HG03558 (cell line): ENCODE data around the gene SULT1B1.
"Not testable (repeated sequence)": the region's sequence is repeated elsewhere in the genome, so short reads cannot be mapped to it uniquely, and the experiment has no call there.

Source experiments
- ATAC-seq: cut with Tn5 transposase; IDR thresholded peaks from one replicate; pipeline ENCODE4 v1.9.1; 2021; ENCODE audit warnings: moderate number of reproducible peaks; ENCODE audit not compliant: unreplicated experiment; ENCODE audit errors: extremely low read depth

Gene SULT1B1

DNA sequence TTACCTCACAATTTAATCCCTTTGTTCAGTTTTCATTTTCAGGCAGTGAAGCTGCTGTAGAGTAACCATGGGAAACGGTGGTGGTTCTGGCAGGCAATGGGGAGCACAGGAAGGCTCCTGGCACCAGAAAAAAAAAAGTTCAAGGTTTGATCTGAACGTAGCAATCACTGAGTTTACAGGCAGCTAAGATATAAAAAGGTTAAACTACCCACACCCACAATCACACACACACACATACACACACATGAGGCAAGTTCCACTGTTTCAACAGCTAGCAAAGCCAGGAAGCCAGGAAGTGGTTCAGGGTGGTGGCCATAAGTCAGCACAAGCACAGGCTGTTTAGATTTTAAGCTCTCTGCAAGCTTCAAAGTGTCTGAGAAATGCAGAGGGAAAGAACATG, at the start of gene SULT1B1:
TSS of gene SULT1B1 (minus strand) at position 166 of the 400 bp plus-strand sequence. CDS start 5,403 bp downstream, outside the sequence.
- ATAC-seq = no peak

DNA sequence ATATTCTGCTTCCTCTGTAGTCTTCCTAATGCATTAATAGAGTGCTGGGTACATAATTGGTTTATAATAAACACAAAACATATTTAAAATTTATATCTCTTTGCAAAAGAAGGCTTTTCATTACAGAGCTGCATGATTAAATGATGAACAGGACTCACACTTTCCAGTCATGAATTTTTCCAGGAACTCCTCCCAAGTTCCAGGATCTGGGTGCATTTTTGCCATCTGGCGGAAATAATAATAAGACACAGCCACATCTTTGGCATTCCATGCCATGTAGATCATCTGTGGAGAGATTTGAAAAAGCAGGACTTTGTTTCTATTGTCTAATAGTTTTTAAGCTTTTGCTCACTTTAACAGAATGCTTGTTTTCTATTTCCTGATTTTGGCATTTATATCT, 40.2 kb upstream of the SULT1B1 start:
- ATAC-seq = no peak

DNA sequence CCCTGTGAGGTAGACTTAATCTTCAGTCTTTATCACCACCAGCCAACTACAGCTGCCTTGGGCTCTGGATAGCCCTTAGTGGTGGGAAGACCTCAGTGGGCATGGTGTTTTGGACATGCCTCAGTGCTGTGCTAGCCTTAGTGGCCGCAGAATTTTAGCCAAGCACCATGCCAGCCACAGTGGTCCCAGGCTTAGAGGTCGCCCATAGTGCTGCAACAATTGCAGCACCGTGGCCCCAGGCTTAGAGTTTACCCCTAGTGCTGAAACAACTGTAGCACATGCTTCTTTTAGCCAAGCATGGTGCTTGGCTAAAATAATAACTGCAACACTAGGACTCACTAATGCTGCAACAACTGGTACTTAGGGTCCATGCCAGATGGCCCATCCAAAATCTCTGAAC, 38.9 kb upstream of the SULT1B1 start:
- no peak for ATAC-seq

DNA sequence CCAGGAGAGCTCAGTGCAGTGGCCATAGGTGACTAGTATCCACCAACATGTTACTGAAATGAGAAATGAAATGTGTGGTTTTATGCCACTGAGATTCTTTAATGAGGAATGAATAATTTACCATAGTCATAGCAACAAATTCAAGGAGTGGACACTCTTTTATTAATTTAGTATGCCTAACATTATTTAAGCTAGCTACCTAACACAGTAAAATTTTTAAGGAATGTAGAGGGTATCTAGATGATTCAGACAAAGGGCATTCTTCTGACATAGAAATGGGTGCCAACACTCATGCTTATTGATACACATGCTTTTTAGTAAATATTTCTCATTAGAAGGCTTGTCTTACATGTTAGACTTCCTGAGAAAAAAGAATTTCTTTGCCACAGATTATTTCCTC, 33.3 kb upstream of the SULT1B1 start:
- ATAC-seq = no peak

DNA sequence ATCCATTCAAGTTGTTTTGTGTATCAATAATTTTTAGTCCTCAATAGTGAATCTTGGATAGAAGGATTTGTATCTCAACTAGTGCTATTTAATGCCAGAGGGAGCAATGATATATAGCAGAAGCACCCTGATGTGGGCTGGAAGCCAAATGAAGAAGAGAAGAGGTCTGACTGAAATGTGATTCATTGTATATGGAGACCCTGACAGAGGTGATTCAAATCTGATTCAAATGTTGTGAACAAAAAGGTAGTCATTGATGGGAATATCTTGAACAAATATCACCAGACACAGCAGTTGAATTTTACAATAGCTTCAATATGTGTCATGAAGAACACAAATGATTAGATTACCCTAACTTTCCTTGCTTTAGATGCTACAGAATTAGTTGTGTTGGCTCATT, 27.5 kb upstream of the SULT1B1 start:
- ATAC-seq = no peak

DNA sequence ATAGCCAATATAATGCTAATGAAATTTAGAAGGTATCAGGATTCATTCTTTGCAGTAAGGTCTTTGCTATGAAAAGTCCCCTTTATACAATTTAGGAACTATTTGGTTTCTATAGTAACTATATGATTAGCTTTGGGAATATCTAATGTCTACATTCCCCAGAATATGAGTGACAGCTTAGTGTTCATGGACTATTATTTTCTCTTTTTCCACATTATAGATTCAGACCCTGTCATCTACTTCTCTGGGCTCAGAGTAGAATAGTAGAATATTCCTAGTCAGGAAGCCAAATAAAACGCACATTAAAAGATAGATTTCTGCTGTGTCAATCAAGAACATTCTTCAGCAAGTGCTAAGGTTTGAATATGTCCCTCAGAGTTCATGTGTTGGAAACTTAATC, 26.1 kb upstream of the SULT1B1 start:
- no peak for ATAC-seq

DNA sequence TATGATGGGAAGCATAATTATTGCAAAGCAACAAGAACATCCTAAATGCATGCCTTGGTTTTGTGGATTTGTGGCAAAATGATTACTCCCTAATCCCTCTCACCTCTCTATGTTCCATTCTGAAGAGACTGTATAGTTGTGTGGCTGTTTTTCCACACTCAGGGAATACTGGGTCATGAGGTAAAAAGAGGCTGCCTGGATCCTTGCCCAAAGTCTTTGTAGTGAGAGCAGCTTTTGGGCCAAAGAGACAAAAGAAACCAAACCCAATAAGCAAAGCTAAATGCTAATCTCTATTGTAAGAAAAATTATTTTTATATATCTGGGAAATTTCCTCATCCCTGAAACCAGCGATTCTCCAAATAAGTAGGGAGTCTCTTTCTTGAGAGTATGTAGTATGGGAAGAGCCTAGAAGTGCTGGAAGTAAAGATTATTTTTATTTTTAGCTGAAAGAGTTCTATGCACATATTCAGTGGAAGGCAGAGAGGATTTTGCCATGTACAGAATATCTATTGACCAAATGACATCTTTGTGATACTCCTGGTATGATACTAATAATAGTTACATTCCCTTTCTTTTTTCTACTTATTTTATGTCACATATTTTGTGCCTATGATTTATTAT, 24.9 kb upstream of the SULT1B1 start:
- no peak for ATAC-seq

DNA sequence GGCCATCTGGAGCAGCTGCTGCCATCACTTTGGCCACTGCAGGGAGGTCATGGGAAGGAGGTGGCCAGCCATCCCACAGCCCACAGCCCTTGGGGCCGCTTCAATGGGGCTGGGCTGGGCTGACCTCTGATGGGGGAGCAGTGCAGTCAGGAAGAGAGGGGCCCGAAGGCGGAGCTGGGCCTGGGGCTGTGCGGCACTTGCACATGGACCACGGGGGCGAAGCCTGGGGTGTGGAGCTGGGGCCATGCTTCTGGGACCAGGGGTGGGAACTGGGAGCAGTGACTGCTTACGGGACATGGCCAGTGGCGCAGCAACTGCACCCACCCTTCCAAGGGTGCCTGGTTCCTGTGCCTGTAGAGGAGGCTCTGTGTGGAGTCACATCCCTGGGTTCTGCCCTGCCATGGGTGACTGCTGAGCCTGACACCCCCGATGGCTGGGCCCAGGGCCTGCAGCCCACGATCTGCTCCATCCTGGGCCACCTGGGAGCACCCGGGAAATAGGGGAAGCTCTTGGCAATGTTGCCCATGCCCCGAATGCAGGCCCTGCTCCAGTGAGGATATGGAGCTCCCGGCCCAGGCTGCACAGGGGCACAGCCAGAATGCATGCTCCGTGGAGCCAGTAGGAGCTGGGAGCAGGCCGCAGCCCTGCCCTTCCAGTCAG, 22.4 kb upstream of the SULT1B1 start:
- ATAC-seq = no peak

DNA sequence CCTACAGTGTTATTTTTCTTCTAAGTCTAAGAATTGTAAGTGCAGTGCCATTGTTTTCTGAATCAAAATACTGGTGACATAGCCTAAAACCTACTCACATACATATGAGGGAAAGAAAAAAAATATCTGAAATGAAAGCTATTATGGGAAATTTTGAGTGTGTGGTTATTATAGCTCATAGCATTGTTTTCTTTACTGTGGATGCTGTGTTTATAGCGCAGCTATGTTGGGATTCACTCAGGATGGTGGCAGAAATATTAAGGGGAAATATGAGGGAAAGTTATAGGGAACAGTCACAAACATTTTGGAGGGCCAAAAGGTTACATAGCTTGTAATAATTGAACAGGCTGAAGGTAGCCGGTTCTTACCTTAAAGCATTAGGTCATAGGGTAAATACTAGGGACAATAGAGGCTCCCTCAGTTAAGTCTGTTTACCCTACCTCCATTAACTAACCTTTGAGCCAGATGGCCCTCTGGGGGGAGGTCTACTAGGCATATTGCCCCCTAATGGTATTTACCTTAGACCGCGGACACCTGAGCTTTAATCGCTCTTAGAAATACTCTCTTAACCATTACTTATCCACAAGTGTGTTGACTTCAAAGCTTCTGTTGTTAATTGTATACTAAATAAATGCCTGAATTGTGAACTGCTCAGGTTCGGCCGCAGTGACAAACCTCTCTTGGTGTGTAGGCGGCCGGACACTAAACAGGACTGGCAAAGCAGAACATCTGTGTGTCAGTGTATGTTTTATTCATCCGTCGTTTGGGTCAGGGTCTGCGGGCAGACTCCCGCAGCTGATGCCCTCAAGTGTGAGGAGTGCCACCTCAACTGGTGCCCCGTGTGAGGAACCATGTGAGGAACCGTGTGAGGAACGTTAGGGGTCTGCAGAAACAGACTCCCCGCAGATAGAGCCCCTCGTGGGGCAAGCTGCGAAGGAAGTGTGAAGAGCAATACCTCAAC, 21.3 kb upstream of the SULT1B1 start:
- no peak for ATAC-seq

DNA sequence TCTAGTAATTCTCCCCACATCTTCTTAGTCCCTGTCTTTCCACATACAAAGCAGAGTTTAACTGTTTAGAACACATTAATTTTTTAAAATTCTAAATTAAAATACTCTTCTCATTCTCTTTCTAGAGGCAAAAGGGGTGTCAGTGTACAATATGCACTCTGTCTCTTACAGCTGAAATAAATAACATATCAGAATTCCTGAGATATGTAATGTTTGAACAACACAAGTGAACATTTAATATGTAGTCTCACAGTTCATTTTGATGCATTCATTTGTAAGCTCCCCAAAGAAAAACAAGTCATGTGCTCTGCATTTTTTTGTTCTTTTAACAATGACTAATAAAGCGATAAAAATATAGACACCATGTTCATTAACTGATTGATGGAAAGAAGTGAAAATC, 19.7 kb upstream of the SULT1B1 start:
- ATAC-seq = no peak

DNA sequence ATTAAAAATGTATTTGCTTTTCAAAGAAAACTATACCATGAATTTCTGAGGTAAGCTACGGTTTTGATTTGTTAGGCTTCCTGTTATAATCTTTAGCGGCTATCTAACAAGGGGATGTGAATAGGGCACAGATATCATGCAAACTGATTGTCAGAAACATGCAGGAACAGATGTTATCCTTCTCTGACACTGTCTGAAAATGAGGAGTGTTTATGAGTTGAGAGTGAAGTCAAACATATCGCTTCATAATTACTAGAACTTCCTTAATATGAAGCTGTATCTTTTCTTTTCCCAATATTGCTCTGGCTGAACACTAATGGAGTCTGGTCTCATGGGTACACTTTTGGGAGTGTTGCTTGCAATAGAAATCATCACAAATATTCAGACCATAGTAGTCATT, 16.3 kb upstream of the SULT1B1 start:
- no peak for ATAC-seq

DNA sequence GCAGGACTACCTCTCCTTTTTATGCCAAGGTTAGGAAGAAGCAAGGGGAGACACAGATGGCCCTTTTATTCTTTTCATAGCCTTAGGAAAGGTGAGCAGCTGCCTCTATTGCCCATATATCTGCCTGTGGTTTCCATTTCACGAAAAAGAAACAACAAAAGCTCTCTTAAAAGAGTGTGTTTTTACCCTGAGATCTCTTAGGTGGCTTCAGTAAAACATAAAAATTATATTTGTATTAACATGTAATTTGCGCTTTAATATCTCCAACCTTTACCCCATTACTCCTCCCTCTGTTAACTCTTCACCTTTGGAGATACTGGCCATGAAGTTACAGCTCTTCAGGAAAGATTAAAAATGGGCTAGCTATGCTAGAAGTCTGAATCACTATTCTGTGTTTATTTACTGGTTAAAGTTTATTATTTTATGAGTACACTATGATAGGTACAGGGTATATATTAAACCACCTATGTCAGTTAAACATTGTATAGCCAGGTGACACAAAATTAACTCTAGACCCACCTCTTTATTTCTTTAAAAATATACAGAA, 15.0 kb upstream of the SULT1B1 start:
- ATAC-seq = no peak

DNA sequence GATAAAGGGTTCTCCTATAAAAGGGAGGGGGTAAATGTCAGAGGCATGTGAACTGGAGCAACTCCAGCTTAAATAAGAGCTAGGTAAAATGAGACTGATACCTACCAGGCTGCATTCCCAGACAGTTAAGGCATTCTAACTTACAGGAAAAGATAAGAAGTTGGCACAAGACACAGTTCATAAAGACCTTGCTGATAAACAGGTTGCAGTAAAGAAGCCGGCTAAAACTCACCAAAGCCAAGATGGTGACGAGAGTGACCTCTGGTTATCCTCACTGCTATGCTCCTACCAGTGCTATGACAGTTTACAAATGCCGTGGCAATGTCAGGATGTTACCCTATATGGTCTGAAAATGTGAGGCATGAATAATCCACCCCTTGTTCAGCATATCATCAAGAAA, 13.1 kb upstream of the SULT1B1 start:
- no peak for ATAC-seq

DNA sequence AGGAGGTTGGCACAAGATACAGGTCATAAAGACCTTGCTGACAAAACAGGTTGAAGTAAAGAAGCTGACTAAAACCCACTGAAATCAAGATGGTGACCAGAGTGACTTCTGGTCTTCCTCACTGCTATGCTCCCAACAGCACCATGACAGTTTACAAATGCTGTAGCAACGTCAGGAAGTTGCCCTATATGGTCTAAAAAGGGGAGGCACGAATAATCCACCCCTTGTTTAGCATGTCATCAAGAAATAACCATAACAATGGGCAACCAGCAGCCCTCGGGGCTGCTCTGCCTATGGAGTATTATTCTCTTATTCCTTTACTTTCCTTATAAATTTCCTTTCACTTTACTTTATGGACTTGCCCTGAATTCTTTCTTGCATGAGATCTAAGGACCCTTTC, 8.1 kb upstream of the SULT1B1 start:
- not testable (repeated sequence) for ATAC-seq

DNA sequence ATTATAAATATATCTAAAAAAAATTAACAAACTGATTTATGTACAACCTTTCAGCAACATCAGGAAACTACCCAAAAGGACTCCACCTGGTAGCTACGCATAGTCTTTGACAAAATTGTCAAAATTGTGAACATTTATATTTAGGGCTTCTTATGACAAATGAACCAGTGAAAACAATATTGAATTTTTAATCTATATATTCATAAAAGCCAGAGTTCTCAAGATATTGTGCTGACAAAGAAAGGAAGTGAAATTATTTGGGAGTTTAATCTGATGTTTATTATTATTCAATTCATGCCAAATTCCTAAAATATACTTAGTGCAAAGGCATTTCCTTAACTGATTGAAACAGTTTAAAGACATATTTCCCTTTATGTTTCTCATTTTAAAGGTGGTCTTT, 5.3 kb upstream of the SULT1B1 start:
- ATAC-seq = no peak

DNA sequence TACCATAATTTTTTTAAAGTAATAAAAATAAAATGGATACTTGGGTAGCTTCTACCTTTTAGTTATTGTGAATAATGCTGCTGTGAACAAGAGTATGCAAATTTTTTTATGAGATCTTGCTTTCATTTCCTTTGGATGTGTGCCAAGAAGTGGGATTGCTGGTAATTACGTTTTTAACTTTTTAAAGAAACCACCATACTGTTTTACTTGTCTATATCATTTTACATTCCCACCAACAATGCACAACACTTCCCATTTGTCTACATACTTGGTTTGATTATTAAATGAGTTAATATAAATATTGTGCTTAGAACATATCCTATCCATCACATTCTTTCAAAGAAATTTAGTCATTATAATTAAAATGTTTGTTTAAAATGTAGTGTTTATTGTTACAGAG, 3.9 kb upstream of the SULT1B1 start:
- ATAC-seq = no peak

DNA sequence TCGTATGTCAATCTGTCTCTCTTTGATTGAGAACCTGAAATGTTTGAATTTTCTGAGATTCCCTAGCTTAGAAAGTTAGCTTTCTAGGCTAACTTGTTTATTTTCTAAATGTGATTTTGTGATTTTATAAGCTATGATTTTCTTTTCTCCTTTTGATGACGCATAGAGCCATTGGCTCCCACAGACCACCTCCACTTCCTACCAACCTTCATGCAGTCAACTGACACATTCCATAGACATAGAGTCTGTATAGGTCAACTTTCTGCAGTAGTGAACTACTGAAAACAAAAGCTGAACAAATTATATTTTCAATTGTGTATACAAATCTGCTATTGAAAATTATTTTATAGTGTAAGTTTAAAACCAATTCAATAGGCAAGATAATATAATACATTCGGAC, 2.8 kb upstream of the SULT1B1 start:
- no peak for ATAC-seq

DNA sequence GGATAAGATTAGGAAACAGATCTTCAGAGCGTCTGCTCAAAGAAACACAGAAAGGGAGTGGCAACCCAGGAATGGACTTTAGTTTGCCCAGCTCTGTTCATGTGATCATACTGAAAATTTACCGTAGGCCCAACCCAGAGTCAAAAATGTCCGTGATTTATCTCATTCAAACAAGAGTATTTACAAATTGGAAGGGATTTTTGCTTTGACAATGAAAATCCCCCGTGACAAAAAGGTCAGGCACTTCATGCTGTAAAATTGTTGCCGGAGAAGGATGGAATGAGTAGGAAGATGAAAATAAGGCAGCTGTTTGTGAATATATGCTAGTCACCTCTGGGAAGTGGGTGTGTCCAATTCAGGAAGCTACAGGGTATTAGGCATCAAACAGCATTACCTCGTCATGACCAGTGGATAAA, 1.2 kb downstream of the SULT1B1 start:
- no peak for ATAC-seq

DNA sequence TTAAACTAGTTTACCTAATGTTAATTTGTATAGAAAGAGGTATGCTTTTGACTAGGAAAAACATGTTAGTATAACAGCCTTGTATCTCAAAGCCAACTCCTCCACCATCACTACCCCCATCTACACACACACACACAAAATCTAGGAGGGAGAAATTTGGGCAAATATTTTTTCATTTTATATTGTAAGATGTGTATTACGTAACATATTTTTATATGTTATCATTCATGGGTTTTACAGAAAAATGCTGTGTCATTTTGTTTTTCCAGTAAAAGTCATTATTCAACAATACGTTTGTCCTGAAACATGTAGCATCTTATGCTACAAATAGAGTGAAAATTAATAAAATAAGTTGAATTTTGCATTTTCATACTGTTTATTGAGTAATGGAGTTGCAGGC, 3.0 kb downstream of the SULT1B1 start:
- no peak for ATAC-seq

DNA sequence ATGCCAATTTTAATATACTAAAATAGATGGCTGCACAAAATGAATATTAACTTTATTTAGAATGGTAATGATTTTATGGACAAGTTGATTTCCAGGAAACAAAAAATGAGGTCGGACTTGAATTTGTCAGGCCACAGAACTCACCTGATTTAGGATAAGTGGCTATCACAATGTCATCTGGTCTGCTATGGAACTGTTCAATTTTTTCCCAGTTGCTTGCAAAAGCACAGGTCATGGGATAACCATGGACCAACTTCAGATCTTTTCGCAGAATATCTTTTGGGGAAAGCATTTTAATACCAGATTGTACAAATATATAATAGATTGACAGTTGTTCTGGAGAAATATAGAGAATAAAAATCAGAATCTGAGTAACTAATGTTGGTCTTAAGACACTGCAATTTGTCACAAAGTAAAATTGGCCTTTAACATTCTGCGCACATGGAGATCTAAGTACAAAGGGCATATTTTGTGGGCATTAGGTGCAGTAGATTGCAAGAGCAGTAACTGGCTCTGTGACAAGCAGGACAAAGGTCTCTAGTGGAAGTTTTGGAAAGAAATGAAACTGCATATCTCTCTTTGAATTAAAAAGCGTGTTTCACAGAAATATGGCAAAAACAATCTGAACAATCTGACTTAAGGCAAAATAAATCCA, 5.4 kb downstream of the SULT1B1 start:
- no peak for ATAC-seq
